ENCODE measurements around the gene B4GALNT4. TPM values are rescaled to one million over a fixed set of nuclear protein-coding genes. Genes with fewer than 3 reads are reported as not detected.
"Not testable (repeated sequence)": the region's sequence is repeated elsewhere in the genome, so short reads cannot be mapped to it uniquely, and the experiment has no call there.

Gene B4GALNT4, protein sequence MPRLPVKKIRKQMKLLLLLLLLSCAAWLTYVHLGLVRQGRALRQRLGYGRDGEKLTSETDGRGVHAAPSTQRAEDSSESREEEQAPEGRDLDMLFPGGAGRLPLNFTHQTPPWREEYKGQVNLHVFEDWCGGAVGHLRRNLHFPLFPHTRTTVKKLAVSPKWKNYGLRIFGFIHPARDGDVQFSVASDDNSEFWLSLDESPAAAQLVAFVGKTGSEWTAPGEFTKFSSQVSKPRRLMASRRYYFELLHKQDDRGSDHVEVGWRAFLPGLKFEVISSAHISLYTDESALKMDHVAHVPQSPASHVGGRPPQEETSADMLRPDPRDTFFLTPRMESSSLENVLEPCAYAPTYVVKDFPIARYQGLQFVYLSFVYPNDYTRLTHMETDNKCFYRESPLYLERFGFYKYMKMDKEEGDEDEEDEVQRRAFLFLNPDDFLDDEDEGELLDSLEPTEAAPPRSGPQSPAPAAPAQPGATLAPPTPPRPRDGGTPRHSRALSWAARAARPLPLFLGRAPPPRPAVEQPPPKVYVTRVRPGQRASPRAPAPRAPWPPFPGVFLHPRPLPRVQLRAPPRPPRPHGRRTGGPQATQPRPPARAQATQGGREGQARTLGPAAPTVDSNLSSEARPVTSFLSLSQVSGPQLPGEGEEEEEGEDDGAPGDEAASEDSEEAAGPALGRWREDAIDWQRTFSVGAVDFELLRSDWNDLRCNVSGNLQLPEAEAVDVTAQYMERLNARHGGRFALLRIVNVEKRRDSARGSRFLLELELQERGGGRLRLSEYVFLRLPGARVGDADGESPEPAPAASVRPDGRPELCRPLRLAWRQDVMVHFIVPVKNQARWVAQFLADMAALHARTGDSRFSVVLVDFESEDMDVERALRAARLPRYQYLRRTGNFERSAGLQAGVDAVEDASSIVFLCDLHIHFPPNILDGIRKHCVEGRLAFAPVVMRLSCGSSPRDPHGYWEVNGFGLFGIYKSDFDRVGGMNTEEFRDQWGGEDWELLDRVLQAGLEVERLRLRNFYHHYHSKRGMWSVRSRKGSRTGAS
- total RNA-seq (under 1 TPM; 0.42 TPM), polyA plus RNA-seq (under 1 TPM in 1 of 2 donors, not detected in 1; 0.15 TPM)

- Histone ChIP-seq H3K27ac (ENCODE audit: low read depth in 1 of 2, low read length in 2 of 2) (no peak within 1 kb of the TSS), H3K4me3 (ENCODE audit: low read depth in 1 of 3, low read length in 3 of 3) (peak within 1 kb of the TSS in 1 of 3 donors; percentile 44), H3K36me3 (ENCODE audit: control insufficient read depth in 4 of 4, insufficient read depth in 3 of 4, low read depth in 1 of 4, low read length in 3 of 4) (no peaks in the 10 kb centered on the region), H3K9ac (ENCODE audit: low read depth in 1 of 2, low read length in 2 of 2) (no peak within 1 kb of the TSS), H3K9me3 (ENCODE audit: control insufficient read depth in 4 of 4, low read length in 3 of 4) (no peaks in the 10 kb centered on the region), H3K4me1 (ENCODE audit: control insufficient read depth in 4 of 4, insufficient read depth in 4 of 4, low read length in 3 of 4) (peaks cover 0 to 5% (median 2%) of the 10 kb centered on the region in 4 donors), H3K27me3 (ENCODE audit: control insufficient read depth in 4 of 4, insufficient read depth in 4 of 4, low read length in 3 of 4) (peaks cover 3 to 20% (median 10%) of the 10 kb centered on the region in 4 donors)
- DNase-seq (ENCODE audit: low spot score) = no peak
- 4% methylated on average over 115 of the region's 118 CpGs for WGBS
- TF ChIP-seq GABPA (IDR thresholded peaks at IDR 0.05 in 1 of 2, conservative IDR thresholded peaks at IDR 0.05 in 1 of 2) (no peak), RXRA (IDR thresholded peaks at IDR 0.05) (no peak)
Observed at GRCh38 chr11:369336-370018, at the start of gene B4GALNT4. Gene B4GALNT4 (plus strand): TSS chr11:369499. CDS start chr11:369804, 305 bp downstream.

GRCh38 chr11:319888-320273 lies 49.4 kb upstream of the B4GALNT4 start:
- Histone ChIP-seq H3K4me1 (ENCODE audit: control insufficient read depth in 4 of 4, insufficient read depth in 4 of 4, low read length in 3 of 4) (peaks cover 0 to 23% (median 8%) of the 10 kb centered on the region in 4 donors), H3K9ac (ENCODE audit: low read depth in 1 of 2, low read length in 2 of 2) (peak overlapping the region; percentile 62 to 86), H3K27ac (ENCODE audit: low read depth in 1 of 2, low read length in 2 of 2) (peak overlapping the region; percentile 98 to 99), H3K4me3 (ENCODE audit: low read depth in 1 of 3, low read length in 3 of 3) (peak overlapping the region; percentile 41 to 96 (median 84))
- DNase-seq (ENCODE audit: low spot score); H3K36me3 ChIP-seq (ENCODE audit: control insufficient read depth in 4 of 4, insufficient read depth in 3 of 4, low read depth in 1 of 4, low read length in 3 of 4); H3K9me3 ChIP-seq (ENCODE audit: control insufficient read depth in 4 of 4, low read length in 3 of 4); H3K27me3 ChIP-seq (ENCODE audit: control insufficient read depth in 4 of 4, insufficient read depth in 4 of 4, low read length in 3 of 4): not testable (repeated sequence)
- WGBS = 9% methylated on average over 7 of the region's 10 CpGs

DNA sequence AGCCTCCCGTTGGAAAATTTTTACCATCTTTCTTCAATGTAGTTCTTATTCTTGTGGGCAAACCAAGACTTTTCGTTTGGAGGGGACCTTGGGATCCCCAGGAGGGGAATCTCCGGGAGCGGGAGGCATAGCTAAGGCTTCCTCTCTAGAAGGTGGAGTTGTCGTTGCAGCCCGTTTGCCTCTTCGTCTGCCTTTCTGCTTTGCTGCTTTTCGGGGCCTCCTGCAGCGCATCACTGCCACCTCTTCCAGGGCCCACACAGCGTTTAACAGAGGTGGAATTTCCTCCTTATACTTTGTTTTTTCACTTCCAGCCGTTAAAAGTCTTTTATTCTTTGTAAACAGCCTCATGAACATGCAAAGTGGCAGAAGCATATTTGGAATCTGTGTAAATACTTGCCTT lies 45.1 kb upstream of the B4GALNT4 start:
- H3K4me1 ChIP-seq (ENCODE audit: control insufficient read depth in 4 of 4, insufficient read depth in 4 of 4, low read length in 3 of 4) = peaks cover 0 to 17% (median 10%) of the 10 kb centered on the region in 4 donors
- H3K4me3 ChIP-seq (ENCODE audit: low read depth in 1 of 3, low read length in 3 of 3) = no peak overlapping the region
- no peaks in the 10 kb centered on the region for H3K27me3 ChIP-seq (ENCODE audit: control insufficient read depth in 4 of 4, insufficient read depth in 4 of 4, low read length in 3 of 4)
- H3K36me3 ChIP-seq (ENCODE audit: control insufficient read depth in 4 of 4, insufficient read depth in 3 of 4, low read depth in 1 of 4, low read length in 3 of 4) = no peaks in the 10 kb centered on the region
- H3K9ac ChIP-seq (ENCODE audit: low read depth in 1 of 2, low read length in 2 of 2) = no peak overlapping the region
- no peak for DNase-seq (ENCODE audit: low spot score)
- no peaks in the 10 kb centered on the region for H3K9me3 ChIP-seq (ENCODE audit: control insufficient read depth in 4 of 4, low read length in 3 of 4)
- 82% methylated on average over 11 of the region's 11 CpGs for WGBS
- H3K27ac ChIP-seq (ENCODE audit: low read depth in 1 of 2, low read length in 2 of 2) = peak overlapping the region; percentile 4 to 42
- TF ChIP-seq SP1 (IDR thresholded peaks at IDR 0.05) (no peak), CTCF (IDR thresholded peaks at IDR 0.05; ENCODE audit: low read depth, low read length, missing input control) (no peak), EGR1 (IDR thresholded peaks at IDR 0.05; ENCODE audit: low read depth in 2 of 2) (no peak), FOXA2 (IDR thresholded peaks at IDR 0.05) (no peak), RAD21 (IDR thresholded peaks at IDR 0.05) (no peak), MAX (IDR thresholded peaks at IDR 0.05) (no peak), REST (IDR thresholded peaks at IDR 0.05) (no peak), ZBTB33 (IDR thresholded peaks at IDR 0.05) (no peak), RXRA (IDR thresholded peaks at IDR 0.05) (no peak), YY1 (IDR thresholded peaks at IDR 0.05) (no peak), NR2F2 (IDR thresholded peaks at IDR 0.05) (no peak), HNF4A (conservative IDR thresholded peaks at IDR 0.05) (no peak), FOXA1 (IDR thresholded peaks at IDR 0.05) (no peak), GABPA (IDR thresholded peaks at IDR 0.05 in 1 of 2, conservative IDR thresholded peaks at IDR 0.05 in 1 of 2) (no peak)
- TF ChIP-seq, protein P1, sequence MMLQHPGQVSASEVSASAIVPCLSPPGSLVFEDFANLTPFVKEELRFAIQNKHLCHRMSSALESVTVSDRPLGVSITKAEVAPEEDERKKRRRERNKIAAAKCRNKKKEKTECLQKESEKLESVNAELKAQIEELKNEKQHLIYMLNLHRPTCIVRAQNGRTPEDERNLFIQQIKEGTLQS (IDR thresholded peaks at IDR 0.05) = no peak
